OCI-LY1 (cell line): ENCODE measurements around the gene DMD.

Source experiments
- H2AFZ ChIP-seq: fragments of 200-600 bp; sonication (generic), shearing (Covaris generic); 2 replicates; pipeline ENCODE4 v1.6.0; 2014; ENCODE audit warnings: antibody characterized with exemption, mild to moderate bottlenecking, low read length
- H3F3A ChIP-seq: fragments of 200-600 bp; sonication (generic), shearing (Covaris generic); 2 replicates; pipeline ENCODE4 v1.6.0; 2014; ENCODE audit warnings: mild to moderate bottlenecking, antibody characterized with exemption, low read length, moderate library complexity; ENCODE audit not compliant: insufficient read depth
- H3K27ac ChIP-seq: fragments of 200-600 bp; sonication (generic); 2 replicates; pipeline ENCODE4 v1.5.1; 2014; ENCODE audit warnings: low read length, mixed run types, mild to moderate bottlenecking, low read depth; ENCODE audit not compliant: poor library complexity, severe bottlenecking
- H3K27me3 ChIP-seq: fragments of 200-600 bp; sonication (generic); 2 replicates; pipeline ENCODE4 v1.6.0; 2014; ENCODE audit warnings: antibody characterized with exemption, mild to moderate bottlenecking, low read length, moderate library complexity; ENCODE audit not compliant: insufficient read depth
- H3K36me3 ChIP-seq: fragments of 200-600 bp; sonication (generic); 2 replicates; pipeline ENCODE4 v1.6.1; 2014; ENCODE audit warnings: mild to moderate bottlenecking, antibody characterized with exemption, low read length, moderate library complexity, mixed read lengths; ENCODE audit not compliant: insufficient read depth
- H3K4me1 ChIP-seq: fragments of 200-600 bp; sonication (generic); 2 replicates; pipeline ENCODE4 v1.5.1; 2014; ENCODE audit warnings: mild to moderate bottlenecking, low read length, moderate library complexity; ENCODE audit not compliant: insufficient read depth, severe bottlenecking
- H3K4me2 ChIP-seq: fragments of 200-600 bp; sonication (generic), shearing (Covaris generic); 2 replicates; pipeline ENCODE4 v1.6.1; 2014; ENCODE audit warnings: low read length
- H3K4me3 ChIP-seq: fragments of 200-600 bp; sonication (generic); 2 replicates; pipeline ENCODE4 v1.5.1; 2014; ENCODE audit warnings: low read length, low read depth, mild to moderate bottlenecking, mixed read lengths; ENCODE audit not compliant: poor library complexity, severe bottlenecking
- H3K79me2 ChIP-seq: fragments of 200-600 bp; shearing (Covaris generic); 2 replicates; pipeline ENCODE4 v1.6.1; 2016; ENCODE audit warnings: mixed run types, low read length, mixed read lengths; ENCODE audit not compliant: insufficient read depth
- H3K9ac ChIP-seq: fragments of 200-600 bp; sonication (generic), shearing (Covaris generic); 2 replicates; pipeline ENCODE4 v1.6.1; 2014; ENCODE audit warnings: mild to moderate bottlenecking, low read length, mixed read lengths
- H3K9me2 ChIP-seq: fragments of 200-600 bp; sonication (generic), shearing (Covaris generic); 2 replicates; pipeline ENCODE4 v1.6.1; 2014; ENCODE audit warnings: low read depth, mild to moderate bottlenecking, low read length, mixed read lengths
- H3K9me3 ChIP-seq: fragments of 200-600 bp; shearing (Covaris generic); 2 replicates; pipeline ENCODE4 v1.6.1; 2014; ENCODE audit warnings: low read length, mixed read lengths
- H4K20me1 ChIP-seq: fragments of 200-600 bp; sonication (generic), shearing (Covaris generic); 2 replicates; pipeline ENCODE4 v1.6.0; 2016; ENCODE audit warnings: mild to moderate bottlenecking, low read length; ENCODE audit not compliant: insufficient read depth
- CTCF ChIP-seq: fragments of 200-600 bp; sonication (generic), shearing (Covaris generic); IDR thresholded peaks from 2 replicates; pipeline ENCODE4 v1.5.1; 2017; ENCODE audit warnings: mild to moderate bottlenecking, antibody characterized with exemption, low read length, moderate library complexity, mixed read lengths
- EZH2 ChIP-seq: fragments of 200-600 bp; sonication (generic), shearing (Covaris generic); IDR thresholded peaks from 2 replicates; pipeline ENCODE4 v1.8.0; 2017; ENCODE audit warnings: borderline replicate concordance, mixed run types, mild to moderate bottlenecking, antibody characterized with exemption, low read length, moderate library complexity, mixed read lengths

The DMD gene

GRCh38 chrX:31349515-31349914, 1861.8 kb downstream of the DMD start:
- no peak for TF ChIP-seq EZH2
- no peak for TF ChIP-seq CTCF
- H3F3A ChIP-seq, result no peaks in the 10 kb centered on the region
- no peak overlapping the region for H3K4me3 ChIP-seq
- no peaks in the 10 kb centered on the region for H3K4me1 ChIP-seq
- H3K9me3 ChIP-seq, result no peaks in the 10 kb centered on the region
- H3K79me2 ChIP-seq, result no peaks in the 10 kb centered on the region
- H3K27me3 ChIP-seq, result no peaks in the 10 kb centered on the region
- H4K20me1 ChIP-seq, result no peaks in the 10 kb centered on the region
- no peak overlapping the region for H2AFZ ChIP-seq
- no peaks in the 10 kb centered on the region for H3K36me3 ChIP-seq
- H3K9me2 ChIP-seq, result no peaks in the 10 kb centered on the region
- no peak overlapping the region for H3K4me2 ChIP-seq
- H3K27ac ChIP-seq, result no peak overlapping the region
- H3K9ac ChIP-seq, result no peak overlapping the region

- Histone ChIP-seq H2AFZ (no peak overlapping the region), H3K9ac (no peak overlapping the region), H3K27me3 (no peaks in the 10 kb centered on the region), H4K20me1 (no peaks in the 10 kb centered on the region), H3K4me2 (no peak overlapping the region), H3K9me2 (no peaks in the 10 kb centered on the region), H3F3A (no peaks in the 10 kb centered on the region), H3K9me3 (no peaks in the 10 kb centered on the region), H3K36me3 (no peaks in the 10 kb centered on the region), H3K79me2 (no peaks in the 10 kb centered on the region), H3K27ac (no peak overlapping the region), H3K4me1 (no peaks in the 10 kb centered on the region), H3K4me3 (no peak overlapping the region)
- TF ChIP-seq EZH2, result no peak
- no peak for TF ChIP-seq CTCF
Measured at GRCh38 chrX:31340587-31340986, 1870.8 kb downstream of the DMD start.

- Histone ChIP-seq H3K9me2 (no peaks in the 10 kb centered on the region), H4K20me1 (no peaks in the 10 kb centered on the region), H3K4me2 (no peak overlapping the region), H3K79me2 (no peaks in the 10 kb centered on the region), H3K36me3 (no peaks in the 10 kb centered on the region), H3F3A (no peaks in the 10 kb centered on the region), H3K9me3 (no peaks in the 10 kb centered on the region), H2AFZ (no peak overlapping the region), H3K4me1 (no peaks in the 10 kb centered on the region), H3K27me3 (no peaks in the 10 kb centered on the region), H3K4me3 (no peak overlapping the region), H3K27ac (no peak overlapping the region), H3K9ac (no peak overlapping the region)
- TF ChIP-seq CTCF, result no peak
- TF ChIP-seq EZH2, result no peak
Measured at GRCh38 chrX:31338991-31339350, 1872.4 kb downstream of the DMD start.
